OCI-LY7 (cell line): Measurements from ENCODE around the gene COMMD8. TPM values are rescaled to one million over a fixed set of nuclear protein-coding genes. Genes with fewer than 3 reads are reported as not detected.

ENCODE experiments used
- BruUV-seq: library from RNA; stranded (reverse); fragments of 400-500 nt; replicated peaks from 2 replicates; lab custom pipeline; 2021; lab: Mats Ljungman, UMichigan
- CTCF ChIA-PET: fragments of 300-600 bp; sonication (Branson Sonifier 250); formaldehyde crosslinking; loops from one replicate; lab custom pipeline; 2022; ENCODE audit warnings: antibody characterized with exemption; ENCODE audit not compliant: unreplicated experiment; lab: Charles Lee
- POLR2A ChIA-PET: fragments of 300-600 bp; sonication (Branson Sonifier 250); formaldehyde crosslinking; loops from one replicate; lab custom pipeline; 2022; ENCODE audit warnings: antibody characterized with exemption; lab: Charles Lee
- DNase-seq: peaks from one replicate; pipeline ENCODE4 v3.0.0-alpha.2; 2015; ENCODE audit warnings: low spot score
- H2AFZ ChIP-seq: fragments of 200-600 bp; sonication (generic), shearing (Covaris generic); 2 replicates; pipeline ENCODE4 v1.6.1; 2014; ENCODE audit warnings: mild to moderate bottlenecking, antibody characterized with exemption, low read length, moderate library complexity
- H3K27ac ChIP-seq: fragments of 200-600 bp; sonication (generic); 2 replicates; pipeline ENCODE4 v1.5.1; 2014; ENCODE audit warnings: mixed run types, low read depth, mild to moderate bottlenecking, moderate library complexity, low read length, inconsistent platforms; ENCODE audit not compliant: poor library complexity, severe bottlenecking
- H3K36me3 ChIP-seq: fragments of 200-600 bp; sonication (generic); 2 replicates; pipeline ENCODE4 v1.6.1; 2014; ENCODE audit warnings: mild to moderate bottlenecking, antibody characterized with exemption, low read length, moderate library complexity, mixed read lengths; ENCODE audit not compliant: insufficient read depth
- H3K4me1 ChIP-seq: fragments of 200-600 bp; sonication (generic); 2 replicates; pipeline ENCODE4 v1.5.1; 2014; ENCODE audit warnings: mild to moderate bottlenecking, low read length; ENCODE audit not compliant: insufficient read depth, poor library complexity, severe bottlenecking
- H3K4me2 ChIP-seq: fragments of 200-600 bp; sonication (generic); 2 replicates; pipeline ENCODE4 v1.6.1; 2014; ENCODE audit warnings: mild to moderate bottlenecking, low read length
- H3K4me3 ChIP-seq: fragments of 200-600 bp; sonication (generic); 2 replicates; pipeline ENCODE4 v1.5.1; 2014; ENCODE audit warnings: mild to moderate bottlenecking, low read depth, low read length; ENCODE audit not compliant: poor library complexity, severe bottlenecking
- H3K79me2 ChIP-seq: fragments of 200-600 bp; sonication (generic); 2 replicates; pipeline ENCODE4 v1.6.1; 2016; ENCODE audit warnings: low read depth, mild to moderate bottlenecking, low read length, moderate library complexity, mixed read lengths; ENCODE audit not compliant: insufficient read depth
- H3K9me2 ChIP-seq: fragments of 200-600 bp; sonication (generic); 2 replicates; pipeline ENCODE4 v1.6.1; 2016; ENCODE audit warnings: mild to moderate bottlenecking, low read length, mixed read lengths; ENCODE audit not compliant: insufficient read depth
- H3K9me3 ChIP-seq: fragments of 200-600 bp; sonication (generic); 2 replicates; pipeline ENCODE4 v1.6.1; 2014; ENCODE audit warnings: mild to moderate bottlenecking, mixed run types, low read length, mixed read lengths
- H4K20me1 ChIP-seq: fragments of 200-600 bp; sonication (generic); 2 replicates; pipeline ENCODE4 v1.6.1; 2014; ENCODE audit warnings: mild to moderate bottlenecking, antibody characterized with exemption, low read length, moderate library complexity, mixed read lengths; ENCODE audit not compliant: insufficient read depth
- CTCF ChIP-seq: fragments of 200-600 bp; sonication (generic); conservative IDR thresholded peaks from 2 replicates; pipeline ENCODE4 v1.5.1; 2014; ENCODE audit warnings: mild to moderate bottlenecking, antibody characterized with exemption, low read length, moderate library complexity, mixed read lengths
- EZH2phosphoT487 ChIP-seq: fragments of 200-600 bp; sonication (generic); IDR thresholded peaks from 2 replicates; pipeline ENCODE4 v1.6.1; 2018; ENCODE audit warnings: low read depth, borderline replicate concordance, mild to moderate bottlenecking, mixed run types, antibody characterized with exemption, low read length, moderate library complexity, mixed read lengths
- intact Hi-C: fragments of 100-400 bp; cut with micrococcal nuclease; formaldehyde crosslinking; loops from one replicate; pipeline ENCODE4 v1.10.0; 2022; ENCODE audit not compliant: unreplicated experiment
- total RNA-seq, 2 experiments: library from RNA; depleted of rRNA in 1 of 2; stranded (reverse); fragments of >200 nt in 1 of 2; shearing (Covaris generic) in 1 of 2; gene quantifications; 2 replicates each; pipeline ENCODE4 v1.2.3, GENCODE V29; 2014 to 2022

The COMMD8 gene
- total RNA-seq, 2 experiments from 2014 or later = 25.8 to 38.7 TPM

GRCh38 chr4:47418147-47418546, 45.4 kb downstream of the COMMD8 start:
- no peak for DNase-seq
- no peak for TF ChIP-seq EZH2phosphoT487
- no peak for TF ChIP-seq CTCF
- intact Hi-C loops = no loop called here
- Histone ChIP-seq H3K9me3 (no peaks in the 10 kb centered on the region), H3K4me2 (no peak overlapping the region), H3K79me2 (no peaks in the 10 kb centered on the region), H4K20me1 (no peaks in the 10 kb centered on the region), H2AFZ (no peak overlapping the region), H3K36me3 (no peaks in the 10 kb centered on the region), H3K27ac (no peak overlapping the region), H3K4me3 (no peak overlapping the region), H3K4me1 (peaks cover 8% of the 10 kb centered on the region), H3K9me2 (no peaks in the 10 kb centered on the region)
- CTCF ChIA-PET = no interaction called here
- no TSS peak for BruUV-seq
- POLR2A ChIA-PET = interaction anchor here (1.1 kb wide), 1 partner anchor 18 kb away, joined by 3 read pairs; no protein-coding TSS in a partner anchor

GRCh38 chr4:47415719-47416118, 47.8 kb downstream of the COMMD8 start:
- Histone ChIP-seq H3K36me3 (no peaks in the 10 kb centered on the region), H3K4me1 (peaks cover 8% of the 10 kb centered on the region), H3K27ac (no peak overlapping the region), H3K9me2 (no peaks in the 10 kb centered on the region), H4K20me1 (no peaks in the 10 kb centered on the region), H3K4me3 (no peak overlapping the region), H2AFZ (no peak overlapping the region), H3K4me2 (no peak overlapping the region), H3K9me3 (no peaks in the 10 kb centered on the region), H3K79me2 (no peaks in the 10 kb centered on the region)
- CTCF ChIA-PET = no interaction called here
- POLR2A ChIA-PET = interaction anchor here (0.6 to 1.2 kb wide), 3 partner anchors 11 to 127 kb away, joined by 3 to 5 read pairs (median 3); no protein-coding TSS in a partner anchor
- DNase-seq = no peak
- TF ChIP-seq EZH2phosphoT487 = no peak
- intact Hi-C loops = no loop called here
- BruUV-seq = no TSS peak

- no peaks in the 10 kb centered on the region for H4K20me1 ChIP-seq
- peak; percentile 45 for DNase-seq
- peak overlapping the region; percentile 33 for H3K27ac ChIP-seq
- H3K9me2 ChIP-seq = no peaks in the 10 kb centered on the region
- ChIA-PET POLR2A (interaction anchor here (0.7 to 0.9 kb wide), 2 partner anchors 29 to 107 kb away, joined by 3 to 4 read pairs; no protein-coding TSS in a partner anchor), CTCF (no interaction called here)
- H3K4me1 ChIP-seq = peaks cover 8% of the 10 kb centered on the region
- peak overlapping the region; percentile 41 for H3K4me2 ChIP-seq
- H2AFZ ChIP-seq = peak overlapping the region; percentile 27
- H3K36me3 ChIP-seq = no peaks in the 10 kb centered on the region
- TF ChIP-seq EZH2phosphoT487 (no peak), CTCF (no peak)
- no peak overlapping the region for H3K4me3 ChIP-seq
- H3K79me2 ChIP-seq = no peaks in the 10 kb centered on the region
- no TSS peak for BruUV-seq
- intact Hi-C loops = no loop called here
- no peaks in the 10 kb centered on the region for H3K9me3 ChIP-seq
Measured at GRCh38 chr4:47413521-47413920, 50.0 kb downstream of the COMMD8 start.
